CD14-positive monocyte (primary cell): ENCODE data around the gene CDH23. TPM values are rescaled to one million over a fixed set of nuclear protein-coding genes. Genes with fewer than 3 reads are reported as not detected.

Experiments used
- DNase-seq, 3 donors: peaks; one replicate each; pipeline ENCODE4 v3.0.0-alpha.2; 2011 to 2022
- H2AFZ ChIP-seq: 2 replicates; pipeline ENCODE4 v1.6.0; 2012; ENCODE audit warnings: mild to moderate bottlenecking, low read depth, low read length, inconsistent platforms; ENCODE audit not compliant: insufficient read depth, poor library complexity, severe bottlenecking
- H3K27ac ChIP-seq, 2 donors: 1 replicate in 1 of 2; 2 replicates in 1 of 2; pipeline ENCODE4 v1.5.1; 2012 to 2013; ENCODE audit warnings: low read length in 2 of 2, control low read depth in 1 of 2, inconsistent platforms in 1 of 2, low read depth in 1 of 2, mild to moderate bottlenecking in 1 of 2
- H3K27me3 ChIP-seq, 2 donors: one replicate each; pipeline versions ENCODE4 v1.6.0 to v1.6.1; 2011 to 2013; ENCODE audit warnings: low read length in 2 of 2; ENCODE audit not compliant: control insufficient read depth in 2 of 2, insufficient read depth in 2 of 2
- H3K36me3 ChIP-seq, 2 donors: replicated peaks in 1 of 2; 1 replicate in 1 of 2; 2 replicates in 1 of 2; pipeline versions ENCODE4 v1.5.1 to v1.6.1; 2012 to 2013; ENCODE audit warnings: low read length in 2 of 2, control low read depth in 1 of 2, inconsistent platforms in 1 of 2, mild to moderate bottlenecking in 1 of 2; ENCODE audit not compliant: insufficient read depth in 2 of 2, control insufficient read depth in 1 of 2
- H3K4me1 ChIP-seq, 2 donors: 1 replicate in 1 of 2; 2 replicates in 1 of 2; pipeline versions ENCODE4 v1.5.1 to v1.6.1; 2012 to 2013; ENCODE audit warnings: low read length in 2 of 2, control low read depth in 1 of 2, inconsistent platforms in 1 of 2, mild to moderate bottlenecking in 1 of 2, moderate library complexity in 1 of 2; ENCODE audit not compliant: insufficient read depth in 2 of 2, control insufficient read depth in 1 of 2
- H3K4me2 ChIP-seq: replicated peaks from 2 replicates; pipeline ENCODE3; 2012; ENCODE audit warnings: low read length, moderate library complexity, mild to moderate bottlenecking; ENCODE audit not compliant: poor library complexity, severe bottlenecking; ENCODE audit errors: extremely low read depth
- H3K4me3 ChIP-seq, 3 experiments: fragments of 200-600 bp in 1 of 3; sonication (generic) in 1 of 3; replicated peaks in 1 of 3; 1 replicate in 2 of 3; 2 replicates in 1 of 3; pipeline ENCODE4 v1.5.1; 2011 to 2013; ENCODE audit warnings: low read length in 3 of 3, mild to moderate bottlenecking in 3 of 3, control low read depth in 2 of 3, low read depth in 2 of 3, inconsistent platforms in 1 of 3, moderate library complexity in 1 of 3
- H3K79me2 ChIP-seq: 2 replicates; pipeline ENCODE4 v1.6.0; 2012; ENCODE audit warnings: mild to moderate bottlenecking, control low read depth, inconsistent platforms, low read length, moderate library complexity; ENCODE audit not compliant: insufficient read depth
- H3K9ac ChIP-seq: 2 replicates; pipeline ENCODE4 v1.6.0; 2017; ENCODE audit warnings: low read length, mild to moderate bottlenecking; ENCODE audit not compliant: insufficient read depth, poor library complexity, severe bottlenecking
- H3K9me3 ChIP-seq, 2 donors: replicated peaks in 1 of 2; 1 replicate in 1 of 2; 2 replicates in 1 of 2; pipeline versions ENCODE4 v1.5.1 to v1.6.1; 2012 to 2013; ENCODE audit warnings: low read length in 2 of 2, control low read depth in 1 of 2; ENCODE audit not compliant: control insufficient read depth in 1 of 2, insufficient read depth in 1 of 2
- H4K20me1 ChIP-seq: 2 replicates; pipeline ENCODE4 v1.6.0; 2012; ENCODE audit warnings: mild to moderate bottlenecking, low read length, control low read depth, moderate library complexity; ENCODE audit not compliant: insufficient read depth
- H3K27ac Mint-ChIP-seq, 7 donors: one replicate each; pipeline ENCODE4 v1.8.0; 2020; ENCODE audit warnings: mild to moderate bottlenecking in 7 of 7, mixed read lengths in 7 of 7, moderate library complexity in 6 of 7, inconsistent platforms in 2 of 7
- H3K27me3 Mint-ChIP-seq, 3 donors: one replicate each; pipeline ENCODE4 v1.8.0; 2021 to 2022; ENCODE audit warnings: low read depth in 3 of 3, mild to moderate bottlenecking in 3 of 3, mixed read lengths in 3 of 3, moderate library complexity in 3 of 3, inconsistent platforms in 1 of 3
- H3K36me3 Mint-ChIP-seq, 2 donors: one replicate each; pipeline ENCODE4 v1.8.0; 2020; ENCODE audit warnings: mixed read lengths in 2 of 2, inconsistent platforms in 1 of 2, mild to moderate bottlenecking in 1 of 2
- H3K4me1 Mint-ChIP-seq: one replicate; pipeline ENCODE4 v1.8.0; 2020; ENCODE audit warnings: mild to moderate bottlenecking, mixed read lengths
- H3K4me3 Mint-ChIP-seq, 2 donors: one replicate each; pipeline ENCODE4 v1.8.0; 2020; ENCODE audit warnings: mild to moderate bottlenecking in 2 of 2, mixed read lengths in 2 of 2, moderate library complexity in 1 of 2
- H3K9me3 Mint-ChIP-seq, 7 donors: one replicate each; pipeline ENCODE4 v1.8.0; 2020 to 2022; ENCODE audit warnings: mixed read lengths in 7 of 7, mild to moderate bottlenecking in 6 of 7, moderate library complexity in 6 of 7, inconsistent platforms in 2 of 7
- CTCF ChIP-seq: fragments of 200-600 bp; IDR thresholded peaks from one replicate; pipeline ENCODE4 v1.8.0; 2022; ENCODE audit warnings: antibody characterized with exemption, mild to moderate bottlenecking
- WGBS: methylation state at CpG from one replicate; pipeline ENCODE4 v1.1.5; 2013; ENCODE audit warnings: missing lambda C conversion rate; ENCODE audit not compliant: insufficient coverage; 5-methylcytosine and 5-hydroxymethylcytosine counted together
- intact Hi-C, 2 donors: fragments of 100-400 bp; cut with micrococcal nuclease; formaldehyde crosslinking; loops; one replicate each; pipeline versions ENCODE4 v1.15.0 to v1.15.1; 2023
- polyA plus RNA-seq, 3 donors: library from polyadenylated mRNA; depleted of rRNA in 1 of 3; unstranded in 2 of 3; stranded (reverse) in 1 of 3; fragments of 300-500 nt in 2 of 3; fragments of >200 nt in 1 of 3; fragmentation: Illumina TruSeq in 2 of 3; gene quantifications; 1 replicate in 2 of 3; 2 replicates in 1 of 3; pipeline ENCODE4 v1.2.3, GENCODE V29; 2012 to 2021

CDH23 gene
- polyA plus RNA-seq, 3 donors, result 8.2 to 36.2 (median 10.5) TPM

DNA sequence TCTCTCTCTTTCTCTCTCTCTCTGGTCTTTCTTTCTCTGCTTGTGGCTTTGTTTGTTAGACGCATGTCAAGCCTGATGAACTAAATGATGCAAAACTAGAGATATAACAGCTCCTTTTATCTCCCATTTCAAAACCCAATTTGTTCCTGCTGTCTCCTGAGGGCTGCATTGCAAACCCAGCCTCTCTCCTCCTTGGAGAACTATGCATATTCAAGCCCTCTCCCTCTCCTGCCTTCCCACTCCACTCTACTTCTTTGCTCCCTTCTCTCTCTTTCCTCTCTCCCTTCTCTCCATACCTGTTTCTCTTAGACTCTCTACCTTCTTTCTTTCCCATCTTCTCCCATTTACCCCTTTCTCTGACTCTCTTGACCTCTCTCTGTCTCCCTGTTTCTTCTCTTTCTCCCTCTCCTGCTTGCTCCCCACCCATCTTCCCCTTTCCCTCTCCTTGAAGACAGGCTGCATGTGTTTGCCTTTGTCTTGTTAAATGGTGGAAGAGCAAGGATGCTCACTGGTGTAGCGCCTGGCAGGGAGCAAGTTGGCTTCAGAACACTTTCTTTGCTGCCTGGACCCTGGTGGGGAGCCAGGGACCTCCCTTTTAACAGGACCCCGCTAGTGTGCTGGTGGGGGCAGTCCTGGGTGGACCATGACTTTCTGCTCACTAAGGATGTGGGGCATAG is 142.9 kb downstream of the CDH23 start:
- no peaks in the 10 kb centered on the region for H3K9me3 ChIP-seq
- H4K20me1 ChIP-seq, result no peaks in the 10 kb centered on the region
- H3K4me1 ChIP-seq, result peaks cover 0 to 9% of the 10 kb centered on the region in 2 donors
- H3K27ac Mint-ChIP-seq, result peak overlapping the region in 2 of 7 donors; percentile 1 to 56
- no peak overlapping the region for H3K4me3 ChIP-seq
- no peak overlapping the region for H3K4me3 Mint-ChIP-seq
- H3K36me3 Mint-ChIP-seq, result no peaks in the 10 kb centered on the region
- no peak overlapping the region for H2AFZ ChIP-seq
- no peak overlapping the region for H3K4me2 ChIP-seq
- H3K9ac ChIP-seq, result no peak overlapping the region
- no peaks in the 10 kb centered on the region for H3K79me2 ChIP-seq
- 70% methylated on average over 2 of the region's 3 CpGs for WGBS
- no peak overlapping the region for H3K27ac ChIP-seq
- intact Hi-C loops, result no loop called here
- H3K27me3 Mint-ChIP-seq, result peaks cover 1 to 9% (median 3%) of the 10 kb centered on the region in 3 donors
- TF ChIP-seq CTCF, result no peak
- no peaks in the 10 kb centered on the region for H3K27me3 ChIP-seq
- peaks cover 3% of the 10 kb centered on the region for H3K4me1 Mint-ChIP-seq
- no peaks in the 10 kb centered on the region for H3K36me3 ChIP-seq
- no peak for DNase-seq
- peaks cover 0 to 1% (median 0%) of the 10 kb centered on the region in 7 donors for H3K9me3 Mint-ChIP-seq

DNA sequence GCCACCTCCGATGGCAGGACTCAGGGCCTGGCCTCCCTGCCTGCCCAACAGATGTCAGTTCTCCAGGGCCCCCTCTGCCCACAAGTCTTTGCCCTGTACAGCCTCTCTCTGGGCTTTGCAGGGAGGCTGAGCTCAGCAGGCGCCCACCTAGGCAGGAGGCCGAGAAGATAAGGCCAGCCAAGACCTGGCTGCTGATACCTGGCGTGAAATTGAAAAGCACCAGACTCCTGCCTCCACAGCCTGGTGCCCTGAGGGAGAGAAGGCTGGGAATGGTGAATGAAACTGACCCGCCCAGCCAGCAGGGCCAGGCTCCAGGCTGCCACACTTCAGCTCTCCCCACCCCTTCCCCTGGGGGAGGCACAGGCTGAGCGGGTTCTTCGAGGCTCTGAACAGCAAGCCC is 145.8 kb downstream of the CDH23 start:
- H3K9ac ChIP-seq, result no peak overlapping the region
- intact Hi-C loops, result no loop called here
- peaks cover 1 to 3% (median 2%) of the 10 kb centered on the region in 3 donors for H3K27me3 Mint-ChIP-seq
- H3K9me3 Mint-ChIP-seq, result peaks cover 0 to 1% (median 0%) of the 10 kb centered on the region in 7 donors
- no peak overlapping the region for H2AFZ ChIP-seq
- H3K4me3 ChIP-seq, result no peak overlapping the region
- no peak for DNase-seq
- H3K4me3 Mint-ChIP-seq, result no peak overlapping the region
- TF ChIP-seq CTCF, result no peak
- H4K20me1 ChIP-seq, result no peaks in the 10 kb centered on the region
- H3K36me3 ChIP-seq, result no peaks in the 10 kb centered on the region
- peaks cover 3% of the 10 kb centered on the region for H3K4me1 Mint-ChIP-seq
- no peaks in the 10 kb centered on the region for H3K27me3 ChIP-seq
- no peak overlapping the region for H3K27ac ChIP-seq
- no peaks in the 10 kb centered on the region for H3K36me3 Mint-ChIP-seq
- WGBS, result 98% methylated on average over 6 of the region's 7 CpGs
- H3K27ac Mint-ChIP-seq, result no peak overlapping the region
- no peak overlapping the region for H3K4me2 ChIP-seq
- H3K9me3 ChIP-seq, result no peaks in the 10 kb centered on the region
- H3K79me2 ChIP-seq, result no peaks in the 10 kb centered on the region
- H3K4me1 ChIP-seq, result peaks cover 0 to 9% of the 10 kb centered on the region in 2 donors
